GM19025 (cell line): ENCODE results near the gene STARD10.

Source experiments
- ATAC-seq: cut with Tn5 transposase; IDR thresholded peaks from one replicate; pipeline ENCODE4 v1.9.1; 2021; ENCODE audit warnings: mild to moderate bottlenecking, low read depth, moderate library complexity; ENCODE audit not compliant: unreplicated experiment

Gene STARD10

DNA sequence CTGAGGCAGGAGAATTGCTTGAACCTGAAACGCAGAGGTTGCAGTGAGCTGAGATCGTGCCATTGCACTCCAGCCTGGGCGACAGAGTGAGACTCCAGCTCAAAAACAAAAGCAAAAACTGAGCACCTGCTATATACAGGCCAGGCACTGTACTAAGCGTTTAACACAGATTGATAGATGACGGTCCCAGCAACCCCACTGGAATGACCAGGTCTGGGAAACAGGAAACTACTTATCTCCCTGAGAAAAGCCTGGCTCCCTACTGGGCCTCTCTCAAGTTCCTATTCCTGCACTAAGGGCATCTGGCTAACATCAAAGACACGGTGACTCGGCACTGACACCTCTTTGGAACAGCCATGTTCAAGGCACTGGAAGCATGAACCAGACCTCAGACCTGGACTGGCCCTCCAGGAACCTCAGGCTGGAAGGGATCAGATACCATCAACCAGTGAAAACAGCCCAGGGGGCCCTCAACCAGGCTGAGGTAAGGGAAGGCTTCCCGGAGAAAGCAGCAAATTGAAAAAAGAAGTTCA is 58.3 kb downstream of the STARD10 start:
- ATAC-seq: no peak

DNA sequence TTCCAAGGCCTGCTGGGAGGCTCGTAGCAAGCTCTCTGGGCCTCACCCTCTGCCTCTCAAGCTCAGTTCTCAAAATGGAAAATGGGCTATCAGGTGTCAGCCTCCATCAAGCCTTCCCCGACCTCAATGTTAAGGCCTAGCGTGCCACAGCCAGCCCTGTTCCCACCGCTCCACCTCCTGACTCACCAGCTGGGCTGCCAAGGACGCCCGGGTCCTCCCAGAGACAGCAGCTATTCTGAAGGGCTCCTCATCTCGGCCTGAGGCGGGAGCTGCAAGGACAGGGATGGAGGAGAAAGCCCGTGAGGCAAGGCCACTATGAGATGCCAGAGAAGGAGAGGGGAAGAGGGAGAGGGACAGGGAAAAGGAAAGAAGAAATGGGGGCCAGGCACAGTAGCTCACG is 61.5 kb downstream of the STARD10 start:
- ATAC-seq: no peak

DNA sequence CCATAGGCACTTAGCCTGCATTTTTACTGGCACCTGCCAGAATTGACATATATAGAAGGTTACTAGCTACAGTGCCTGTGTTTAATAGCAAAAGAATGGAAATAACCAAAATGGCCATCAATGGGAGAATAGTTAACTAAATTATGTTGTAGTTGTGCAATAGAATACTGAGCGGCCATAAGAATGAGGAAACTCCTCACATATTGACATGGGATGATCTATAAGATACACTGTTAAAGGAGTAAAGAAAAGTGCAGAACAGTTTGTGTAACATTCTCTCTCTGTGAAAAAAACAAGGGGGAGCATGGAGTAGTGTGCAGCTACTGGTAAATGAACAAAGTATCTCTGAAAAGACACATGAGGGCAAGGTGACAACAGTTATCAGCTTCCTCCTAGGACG is 63.1 kb downstream of the STARD10 start:
- no peak for ATAC-seq

DNA sequence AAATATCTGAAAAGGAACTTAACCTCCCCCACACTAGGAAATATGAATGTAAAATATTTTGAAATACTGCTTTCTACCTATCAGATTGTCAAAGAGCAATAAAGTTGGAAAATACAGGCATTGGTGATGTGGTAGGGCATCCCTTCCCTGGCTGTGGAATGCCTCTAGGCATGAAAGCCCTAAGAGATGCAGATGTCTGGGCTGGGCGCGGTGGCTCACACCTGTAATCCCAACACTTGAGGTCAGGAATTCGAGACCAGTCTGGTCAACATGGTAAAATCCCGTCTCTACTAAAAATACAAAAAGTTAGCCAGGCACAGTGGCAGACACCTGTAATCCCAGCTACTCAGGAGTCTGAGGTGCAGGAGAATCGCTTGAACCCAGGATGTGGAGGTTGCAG is 63.6 kb downstream of the STARD10 start:
- no peak for ATAC-seq

DNA sequence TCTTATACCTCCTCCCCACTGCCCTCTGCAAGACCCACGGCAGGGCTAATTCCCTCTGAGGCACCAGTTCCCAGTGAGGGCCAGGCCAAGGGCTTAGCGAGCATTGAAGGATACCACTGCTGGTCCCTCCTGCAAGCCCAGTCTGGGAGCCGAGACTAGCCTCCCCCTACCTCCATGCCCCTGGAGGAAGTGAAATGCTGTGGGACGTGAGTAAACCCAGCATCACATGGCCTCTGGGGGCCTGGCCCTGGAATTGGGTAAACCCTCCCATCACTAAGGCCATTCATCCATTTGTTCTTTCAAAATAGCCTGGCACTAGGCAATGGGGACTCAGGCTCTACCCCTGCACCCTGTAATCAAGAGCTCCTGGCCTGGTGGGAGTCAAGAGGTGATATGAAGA is 66.3 kb downstream of the STARD10 start:
- no peak for ATAC-seq

DNA sequence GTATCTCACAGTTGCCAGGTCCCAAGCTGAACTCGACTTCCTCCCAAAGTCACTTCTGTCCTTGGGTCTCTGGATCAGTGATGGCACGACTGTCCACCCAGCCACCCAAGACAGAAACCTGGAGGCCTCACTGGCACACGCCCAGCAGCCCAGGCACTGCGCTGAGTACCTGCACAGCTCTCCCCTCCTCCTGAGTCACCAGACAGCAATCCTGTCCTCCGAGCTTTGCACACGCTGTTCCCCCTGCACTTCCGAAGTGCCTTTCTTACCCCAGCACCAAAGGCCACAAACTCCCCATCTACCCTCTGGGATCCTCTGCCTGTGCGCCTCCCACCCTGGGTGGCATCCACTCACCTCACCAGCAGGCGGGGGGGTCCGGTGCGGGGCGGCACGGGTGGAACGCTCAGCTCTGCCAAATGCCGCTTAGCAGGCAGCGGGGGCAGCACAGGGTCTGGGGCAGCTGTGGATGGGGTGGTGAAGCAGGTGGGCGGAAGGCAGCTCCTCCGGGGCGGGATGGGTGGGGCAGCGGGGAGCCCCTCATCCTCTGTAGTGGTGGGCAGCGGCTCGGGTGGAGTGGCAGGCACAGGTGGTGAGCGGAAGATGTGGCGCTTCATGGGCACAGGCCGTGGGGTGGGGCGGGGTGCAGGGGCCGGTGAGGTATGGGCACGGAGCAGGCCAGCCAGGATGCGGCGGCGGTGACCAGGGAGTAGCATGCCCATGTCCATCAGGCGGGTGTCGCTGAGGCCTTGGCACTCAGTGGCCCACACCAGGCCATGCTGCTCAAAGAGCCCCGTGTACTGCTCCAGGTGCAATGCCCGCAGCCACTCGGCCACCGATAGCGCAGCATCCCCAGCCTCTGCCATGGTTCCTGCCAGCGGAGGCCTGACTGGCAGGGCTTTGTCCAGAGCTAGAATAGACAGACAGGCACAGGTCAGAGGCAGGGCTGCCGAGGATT is 67.3 kb downstream of the STARD10 start:
- ATAC-seq: no peak

DNA sequence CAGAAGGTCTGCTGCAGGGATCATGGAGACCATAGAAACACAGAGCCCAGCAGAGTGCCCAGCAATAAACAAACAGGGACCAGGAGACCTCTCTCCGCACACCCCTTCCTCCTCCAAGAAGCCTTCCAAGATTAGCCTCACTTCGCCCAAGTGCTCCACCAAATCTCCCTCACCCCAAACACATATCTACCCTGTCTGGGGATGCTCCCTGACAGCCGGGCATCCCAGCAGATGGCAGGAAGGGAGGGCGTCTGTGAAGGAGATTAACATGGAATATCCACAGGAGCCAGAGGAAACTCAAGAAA is 68.2 kb downstream of the STARD10 start:
- ATAC-seq: no peak

DNA sequence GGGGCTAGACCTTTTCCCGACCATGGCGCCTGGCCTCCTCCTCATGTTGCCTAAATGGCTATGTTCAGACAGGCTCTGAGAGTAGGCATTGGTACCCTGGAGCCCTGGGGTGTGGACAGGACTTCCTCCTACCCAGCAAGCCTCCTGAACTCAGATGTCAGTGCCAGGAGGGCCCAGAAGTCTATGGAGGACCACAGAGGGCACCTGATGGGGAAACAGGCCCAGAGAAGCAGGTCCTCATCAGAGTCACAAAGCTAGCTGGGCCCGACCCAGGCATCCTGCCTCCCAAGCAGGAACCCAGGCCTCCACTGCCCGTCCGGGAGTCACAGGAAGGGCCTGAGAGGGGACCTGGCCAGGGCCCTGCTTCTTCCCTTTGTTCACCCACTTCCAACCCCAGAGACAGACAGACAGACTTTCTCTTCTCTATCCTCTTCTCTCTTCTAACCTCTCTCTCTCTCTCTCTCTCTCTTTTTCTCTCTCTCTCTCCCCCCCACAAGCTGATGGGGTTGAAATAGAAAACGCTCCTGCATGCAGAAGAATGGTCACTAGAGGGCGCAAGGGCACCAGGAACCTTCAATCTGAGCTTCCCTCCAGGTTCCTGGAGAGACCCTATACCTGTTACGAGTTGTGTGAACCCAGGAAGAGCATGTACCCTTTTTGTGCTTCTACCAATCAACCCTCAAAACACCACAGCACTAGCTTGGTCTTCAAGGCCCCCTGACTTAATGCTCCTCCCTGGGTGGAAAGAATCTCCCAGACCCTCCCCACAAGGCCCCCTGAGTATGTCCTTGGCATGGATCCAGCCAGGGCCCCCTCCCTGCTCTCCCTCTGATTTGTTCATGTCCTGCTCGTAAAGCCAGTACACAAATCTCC is 68.8 kb downstream of the STARD10 start:
- no peak for ATAC-seq

DNA sequence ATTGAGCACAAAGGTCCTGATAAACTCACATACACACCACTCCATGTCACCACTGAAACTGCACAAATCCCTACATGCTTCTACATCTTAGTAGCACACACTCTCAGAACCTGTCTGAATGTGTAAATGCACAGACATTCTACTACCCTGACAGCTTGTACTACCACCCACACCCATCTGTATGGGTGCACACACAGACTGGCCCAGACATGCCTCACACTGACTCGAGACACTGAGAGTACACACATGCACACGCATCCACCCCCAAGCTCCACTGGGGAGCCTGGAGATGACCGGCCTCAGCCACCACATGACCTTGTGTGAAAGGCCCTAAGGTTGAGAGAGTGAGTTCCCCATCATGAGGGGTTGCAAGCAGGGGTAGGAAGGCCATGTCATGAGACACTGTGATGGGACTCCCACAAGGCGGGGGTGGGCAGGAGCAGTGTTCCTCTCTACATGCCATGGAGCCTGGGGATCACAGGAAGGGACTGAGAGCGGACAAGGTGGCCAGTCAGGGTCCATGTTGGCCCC is 69.8 kb downstream of the STARD10 start:
- no peak for ATAC-seq

DNA sequence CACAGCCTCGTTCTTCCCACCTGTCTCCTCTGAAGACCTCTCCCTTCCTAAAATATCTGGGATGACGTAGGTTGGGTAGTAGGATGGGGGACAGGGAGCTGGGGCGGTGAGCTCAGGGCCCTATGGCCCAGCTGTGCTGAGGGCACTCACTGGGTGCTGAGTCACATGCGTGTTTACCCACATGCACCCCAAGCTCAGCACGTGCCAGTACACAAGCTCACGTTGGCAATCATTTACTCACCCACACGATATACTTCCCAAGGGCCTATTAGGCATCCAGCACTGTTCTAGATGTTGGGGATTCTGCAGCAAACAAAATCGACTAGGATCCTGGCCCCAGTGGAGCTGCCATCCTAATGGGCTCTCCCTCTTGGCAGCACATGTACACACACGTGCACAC is 70.3 kb downstream of the STARD10 start:
- ATAC-seq: no peak

DNA sequence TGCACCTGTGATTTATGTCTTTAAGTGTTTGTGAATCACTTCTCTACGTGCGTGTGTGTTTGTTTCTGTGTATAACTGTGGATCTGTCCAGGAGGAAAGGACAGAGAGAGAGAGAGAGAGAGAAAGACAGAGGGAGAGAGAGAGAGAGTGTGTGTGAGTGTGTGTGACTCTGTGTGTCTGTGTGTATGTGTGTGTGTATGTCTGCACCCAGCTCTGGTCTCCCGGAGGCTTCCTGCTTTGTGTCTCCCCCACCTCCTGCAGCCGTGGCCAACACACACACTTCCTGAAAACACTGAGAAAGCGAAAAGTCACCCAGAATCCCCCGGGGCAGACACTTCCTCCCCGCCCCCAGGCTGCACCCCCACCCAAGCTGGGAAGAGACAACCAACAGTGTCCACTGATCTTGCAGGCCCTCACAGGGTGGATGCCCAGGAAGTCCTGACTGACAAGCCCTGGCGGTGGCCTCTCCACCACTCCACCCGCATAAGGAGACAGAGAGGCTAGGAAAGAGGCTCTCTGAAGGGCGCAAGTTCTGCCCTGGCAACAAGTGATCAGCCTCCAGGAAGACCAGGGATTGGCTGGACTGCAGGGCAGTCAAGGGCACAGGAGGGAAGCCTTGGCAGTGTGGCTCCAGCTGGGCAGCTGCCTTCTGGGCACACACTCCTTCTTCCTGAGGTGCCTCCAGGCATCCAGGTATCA is 71.6 kb downstream of the STARD10 start:
- ATAC-seq: peak; percentile 79

DNA sequence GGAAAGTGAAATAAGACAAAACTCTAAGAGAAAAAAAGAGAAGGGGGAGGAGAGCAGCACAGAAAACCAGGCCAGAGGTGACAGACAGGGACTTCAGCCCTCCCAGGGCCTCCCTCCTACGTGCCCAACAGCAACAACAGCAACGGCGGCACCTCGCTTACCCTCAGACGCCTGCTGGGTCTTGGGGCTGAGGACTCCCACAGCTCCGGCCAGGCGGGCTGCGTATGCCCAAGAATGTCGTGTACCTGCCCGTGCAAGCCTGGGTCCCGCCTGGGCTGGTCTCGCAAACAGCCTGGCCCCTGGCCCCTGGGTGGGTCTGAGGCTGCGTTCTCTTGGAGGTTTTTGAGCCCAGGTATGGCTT is 72.2 kb downstream of the STARD10 start:
- no peak for ATAC-seq

DNA sequence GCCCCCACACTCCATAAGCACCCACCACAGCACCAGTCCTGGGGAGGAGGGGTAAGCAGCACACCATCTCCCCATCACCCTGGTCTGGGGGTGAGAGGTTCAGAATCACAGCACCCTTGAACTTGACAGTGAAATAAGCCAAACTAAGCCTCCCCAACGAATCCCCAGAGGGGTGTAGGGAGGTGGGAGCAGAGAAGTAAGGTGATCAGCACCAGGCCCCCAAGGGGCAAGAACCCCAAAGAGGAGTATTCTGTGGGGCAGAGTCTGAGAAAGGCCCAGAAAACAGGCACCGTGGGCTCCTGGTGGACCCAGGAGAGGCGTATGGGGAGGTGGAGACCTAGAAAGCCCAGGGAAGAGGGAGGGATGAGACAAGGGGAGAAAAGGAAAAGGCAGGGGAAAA is 72.6 kb downstream of the STARD10 start:
- ATAC-seq: no peak

DNA sequence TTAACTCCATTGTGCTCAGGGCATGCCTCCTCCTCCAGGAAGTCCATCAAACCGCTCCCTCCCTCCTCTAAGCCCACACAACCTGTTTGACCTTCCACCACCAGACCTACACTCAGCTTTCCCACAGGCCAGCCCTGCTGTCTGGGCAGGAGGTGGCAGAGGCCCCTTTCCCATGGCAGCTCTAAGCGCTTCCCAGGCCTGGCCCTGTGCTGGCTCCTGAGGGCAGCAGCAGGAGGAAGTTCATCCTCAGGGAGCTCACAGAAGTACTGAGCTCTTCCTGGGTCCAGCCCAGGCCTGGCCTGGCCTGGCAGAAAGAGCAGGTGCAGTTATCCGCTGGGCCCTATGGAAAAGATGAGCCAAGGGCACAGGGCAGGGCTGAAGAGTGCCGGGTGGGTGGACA is 73.1 kb downstream of the STARD10 start:
- ATAC-seq: no peak

DNA sequence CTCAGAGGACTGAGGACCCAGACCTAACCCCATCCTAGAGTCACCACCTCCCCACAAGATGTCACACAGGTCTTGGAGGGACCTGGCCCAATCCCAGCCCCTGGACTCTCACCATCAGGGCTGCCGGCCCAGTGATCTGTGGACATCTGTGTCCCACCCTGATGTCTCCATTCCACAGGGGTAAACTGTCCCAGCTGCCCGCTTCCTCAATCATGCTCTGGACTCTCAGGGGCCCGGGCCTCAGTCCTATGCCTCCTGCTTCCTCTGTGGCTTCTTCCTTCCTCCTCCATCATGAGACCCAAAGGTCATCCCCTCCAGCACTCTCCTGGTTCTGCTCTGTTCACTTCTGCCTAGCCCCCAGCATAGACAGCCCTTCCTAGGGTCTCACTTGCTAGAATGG is 73.8 kb downstream of the STARD10 start:
- no peak for ATAC-seq

DNA sequence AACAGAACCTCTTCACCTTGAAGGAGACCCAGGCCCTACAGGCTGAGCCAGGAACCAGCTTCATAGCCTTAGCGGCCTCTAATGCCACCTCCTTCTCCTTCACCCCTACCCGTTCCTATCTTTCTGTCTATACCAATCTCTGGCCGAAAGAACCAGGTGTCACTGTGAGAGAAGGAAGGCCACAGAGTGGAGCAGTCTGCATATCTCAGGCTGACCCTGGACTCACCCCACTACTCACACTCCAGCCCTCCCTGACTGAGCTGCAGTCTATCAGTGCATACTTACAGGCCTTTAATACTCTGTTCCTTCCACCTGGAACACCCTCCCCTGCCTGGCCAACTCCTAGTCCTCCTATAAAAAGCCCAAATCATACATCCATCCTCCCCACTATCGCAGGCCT is 74.3 kb downstream of the STARD10 start:
- no peak for ATAC-seq

DNA sequence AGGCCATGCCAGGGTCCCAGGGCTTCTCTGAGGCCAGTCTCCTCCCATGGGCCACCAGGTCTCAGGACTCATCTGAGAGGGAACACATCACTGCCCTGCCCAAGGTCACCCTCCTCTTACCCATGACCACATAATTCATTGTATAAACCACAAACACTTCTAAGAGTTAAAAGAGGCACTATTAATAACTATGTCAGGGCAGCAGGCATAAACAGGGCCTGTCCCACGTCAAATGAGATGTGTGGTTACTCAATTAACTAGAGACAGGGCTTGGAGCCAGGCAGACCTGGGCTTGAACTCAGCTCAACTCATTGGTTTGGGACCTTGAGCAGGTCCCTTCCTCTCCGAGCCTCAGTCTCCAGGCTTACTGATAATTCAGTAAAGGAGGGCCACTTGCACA is 74.7 kb downstream of the STARD10 start:
- ATAC-seq: no peak

DNA sequence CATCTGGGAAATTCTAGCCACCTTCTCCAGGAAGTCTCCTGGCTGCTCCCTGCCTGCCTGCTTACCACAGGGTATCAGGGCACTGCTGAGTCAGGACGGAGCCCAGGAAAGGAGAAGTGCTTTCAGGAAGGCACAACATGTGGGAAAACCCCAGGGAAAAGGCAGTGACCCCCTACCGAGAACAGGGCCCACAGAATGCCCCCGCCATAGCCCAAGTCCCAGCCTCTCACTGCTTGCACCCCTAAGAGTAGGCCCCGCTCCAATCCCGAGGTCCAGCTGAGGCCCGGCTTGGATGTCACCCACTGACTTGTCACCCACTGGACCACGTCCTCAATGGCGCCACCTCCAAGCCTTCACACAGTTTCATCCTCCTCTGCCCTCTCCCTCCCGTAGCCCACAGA is 75.7 kb downstream of the STARD10 start:
- no peak for ATAC-seq

DNA sequence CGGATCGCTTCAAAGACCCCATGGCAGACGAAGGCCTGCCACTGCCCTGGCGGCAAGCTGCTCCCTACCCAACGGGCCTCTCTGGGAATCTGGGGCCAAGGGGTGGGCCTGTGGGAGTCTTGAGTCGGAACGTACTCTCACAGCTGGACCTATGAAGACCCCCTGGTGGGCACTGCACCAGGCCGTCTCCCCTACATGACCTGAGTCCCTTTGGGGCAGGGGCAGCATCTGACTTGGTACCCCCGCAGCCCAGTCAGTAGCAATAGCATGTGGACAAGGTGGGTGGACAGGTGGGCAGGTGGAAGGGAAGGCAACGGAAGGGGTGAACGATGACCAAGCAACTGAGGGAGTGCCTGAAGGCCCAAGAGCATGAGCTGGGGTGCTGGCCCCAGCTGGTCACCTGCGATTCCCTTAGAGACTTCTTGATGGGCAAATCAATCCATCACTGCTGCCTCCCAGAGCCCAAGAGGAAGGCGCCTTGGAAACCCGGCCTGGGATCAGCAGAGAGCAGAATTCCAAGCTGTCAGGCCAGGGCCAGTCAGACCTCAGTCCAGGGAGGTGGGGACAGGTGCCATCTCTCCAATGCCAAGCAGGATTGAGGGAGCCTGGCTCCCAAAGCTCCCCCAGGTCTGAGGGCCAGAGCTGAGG is 76.9 kb downstream of the STARD10 start:
- ATAC-seq: no peak

DNA sequence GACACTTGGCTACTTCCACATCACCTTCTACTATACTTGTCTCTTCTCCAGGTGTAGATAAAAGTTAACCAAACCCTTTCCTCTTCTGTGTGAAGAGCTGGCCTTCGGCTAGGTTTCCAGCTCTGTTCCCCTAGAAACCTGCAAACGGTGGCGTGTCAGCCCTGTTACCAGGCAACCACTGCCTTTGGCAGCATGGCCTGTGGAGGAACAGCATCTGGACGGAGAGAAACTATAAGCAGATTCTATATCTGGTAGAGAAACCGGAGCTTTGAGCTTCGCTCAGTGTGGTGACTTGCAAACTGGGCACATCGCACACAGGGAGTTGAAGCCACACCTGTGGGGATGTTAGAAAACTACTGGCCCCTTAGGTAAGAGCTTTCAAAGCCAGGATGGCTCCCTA is 77.6 kb downstream of the STARD10 start:
- no peak for ATAC-seq
